Panc1 (cell line): Measurements from ENCODE around the gene GALNT13. TPM values are rescaled to one million over a fixed set of nuclear protein-coding genes. Genes with fewer than 3 reads are reported as not detected.

Experiments used
- ATAC-seq: fragments of 200-7000 bp; cut with Tn5 transposase; 2 replicates; pipeline ENCODE4 v1.9.1; 2020; ENCODE audit warnings: mild to moderate bottlenecking, moderate library complexity
- BruUV-seq: library from RNA; stranded (reverse); fragments of 400-500 nt; replicated peaks from 2 replicates; lab custom pipeline; 2021; lab: Mats Ljungman, UMichigan
- CTCF ChIA-PET: fragments of 300-600 bp; sonication (Branson Sonifier 250); formaldehyde crosslinking; loops from one replicate; lab custom pipeline; 2022; ENCODE audit warnings: antibody characterized with exemption; lab: Charles Lee
- POLR2A ChIA-PET: fragments of 300-600 bp; sonication (Branson Sonifier 250); formaldehyde crosslinking; loops from one replicate; lab custom pipeline; 2022; ENCODE audit warnings: antibody characterized with exemption; lab: Charles Lee
- DNase-seq: peaks from one replicate; pipeline ENCODE4 v3.0.0-alpha.2; 2010; ENCODE audit warnings: low read depth, low spot score
- H3K27ac ChIP-seq: 2 replicates; pipeline ENCODE4 v1.5.1; 2011; ENCODE audit warnings: mild to moderate bottlenecking, low read length, inconsistent platforms
- H3K27me3 ChIP-seq: fragments of 200-500 bp; sonication (Bioruptor generic); 2 replicates; pipeline ENCODE4 v1.6.0; 2014; ENCODE audit warnings: low read length, inconsistent platforms; ENCODE audit not compliant: control insufficient read depth, insufficient read depth
- H3K36me3 ChIP-seq: fragments of 200-500 bp; sonication (Bioruptor generic); 2 replicates; pipeline ENCODE4 v1.5.1; 2014; ENCODE audit warnings: inconsistent platforms, mild to moderate bottlenecking, low read length, moderate library complexity; ENCODE audit not compliant: control insufficient read depth, insufficient read depth
- H3K4me1 ChIP-seq: 2 replicates; pipeline ENCODE4 v1.5.1; 2011; ENCODE audit warnings: inconsistent platforms, mild to moderate bottlenecking, low read length, moderate library complexity; ENCODE audit not compliant: control insufficient read depth, insufficient read depth
- H3K4me3 ChIP-seq, 2 experiments: 2 replicates each; pipeline ENCODE4 v1.5.1; 2011 to 2012; ENCODE audit warnings: low read depth in 2 of 2, low read length in 2 of 2, mild to moderate bottlenecking in 2 of 2, inconsistent platforms in 1 of 2, moderate library complexity in 1 of 2
- H3K9me3 ChIP-seq: fragments of 200-500 bp; sonication (Bioruptor generic); 2 replicates; pipeline ENCODE4 v1.5.1; 2014; ENCODE audit warnings: low read depth, mild to moderate bottlenecking, inconsistent platforms, low read length, moderate library complexity; ENCODE audit not compliant: control insufficient read depth, insufficient read depth
- CTCF ChIP-seq: fragments of 450-650 bp; IDR thresholded peaks from 2 replicates; pipeline ENCODE4 v1.5.1; 2017; ENCODE audit warnings: mild to moderate bottlenecking
- POLR2AphosphoS5 ChIP-seq: IDR thresholded peaks from 2 replicates; pipeline ENCODE4 v1.6.1; 2012; ENCODE audit warnings: mild to moderate bottlenecking, low read depth, low read length, moderate library complexity
- REST ChIP-seq, 2 experiments: IDR thresholded peaks; 2 replicates each; pipeline ENCODE4 v1.6.1; 2011 to 2012; ENCODE audit warnings: low read depth in 2 of 2, control low read depth in 1 of 2, low read length in 1 of 2, mild to moderate bottlenecking in 1 of 2, moderate library complexity in 1 of 2; ENCODE audit not compliant: insufficient read depth in 1 of 2
- SIN3A ChIP-seq: IDR thresholded peaks from 2 replicates; pipeline ENCODE4 v1.6.1; 2012; ENCODE audit warnings: low read depth, mild to moderate bottlenecking, low read length, moderate library complexity, borderline replicate concordance; ENCODE audit not compliant: insufficient read depth
- TCF7L2 ChIP-seq: IDR thresholded peaks from 2 replicates; pipeline ENCODE4 v1.6.1; 2011; ENCODE audit warnings: mild to moderate bottlenecking, low read depth, low read length, inconsistent platforms
- in situ Hi-C: cut with HindIII; loops from 2 replicates; pipeline ENCODE4 v1.10.0; 2016; ENCODE audit warnings: low sequenced_read_pairs, low pct_unique_long_range_greater_than_20kb
- intact Hi-C: fragments of 100-400 bp; cut with micrococcal nuclease; formaldehyde crosslinking; loops from one replicate; pipeline ENCODE4 v1.10.0; 2022; ENCODE audit not compliant: unreplicated experiment
- total RNA-seq: library from RNA; stranded (reverse); gene quantifications from one replicate; pipeline ENCODE4 v1.2.1, GENCODE V29; 2021; ENCODE audit not compliant: unreplicated experiment

The GALNT13 gene
- total RNA-seq, 1 experiment from 2014 or later: not detected

GRCh38 chr2:154015233-154015632, 143.5 kb downstream of the GALNT13 start:
- no peaks in the 10 kb centered on the region for H3K4me1 ChIP-seq
- no peak for DNase-seq
- TF ChIP-seq CTCF: no peak
- no peak for TF ChIP-seq TCF7L2
- TF ChIP-seq SIN3A: no peak
- no peak for TF ChIP-seq POLR2AphosphoS5
- no peak for TF ChIP-seq REST (IDR thresholded peaks at IDR 0.05; ENCODE audit: insufficient read depth in 1 of 2, low read depth in 2 of 2, low read length in 1 of 2)
- H3K27me3 ChIP-seq: no peaks in the 10 kb centered on the region
- BruUV-seq: no TSS peak
- intact Hi-C loops: no loop called here
- H3K27ac ChIP-seq: no peak overlapping the region
- in situ Hi-C loops: no loop called here
- H3K4me3 ChIP-seq: no peak overlapping the region
- no peaks in the 10 kb centered on the region for H3K9me3 ChIP-seq
- POLR2A ChIA-PET: no interaction called here
- H3K36me3 ChIP-seq: no peaks in the 10 kb centered on the region
- CTCF ChIA-PET: no interaction called here
- no peak for ATAC-seq

GRCh38 chr2:154029504-154029903, 157.8 kb downstream of the GALNT13 start:
- no TSS peak for BruUV-seq
- ChIA-PET CTCF (no interaction called here), POLR2A (no interaction called here)
- in situ Hi-C loops (no loop called here), intact Hi-C loops (no loop called here)
- H3K36me3 ChIP-seq: no peaks in the 10 kb centered on the region
- DNase-seq (no peak), ATAC-seq (no peak)
- H3K4me3 ChIP-seq: no peak overlapping the region
- H3K9me3 ChIP-seq: no peaks in the 10 kb centered on the region
- H3K27ac ChIP-seq: no peak overlapping the region
- H3K27me3 ChIP-seq: no peaks in the 10 kb centered on the region
- TF ChIP-seq POLR2AphosphoS5 (no peak), REST (IDR thresholded peaks at IDR 0.05; ENCODE audit: insufficient read depth in 1 of 2, low read depth in 2 of 2, low read length in 1 of 2) (no peak), SIN3A (no peak), CTCF (no peak)
- no peaks in the 10 kb centered on the region for H3K4me1 ChIP-seq
